ENCODE data around the gene CD72. TPM values are rescaled to one million over a fixed set of nuclear protein-coding genes. Genes with fewer than 3 reads are reported as not detected.
"Not testable (repeated sequence)": the region's sequence is repeated elsewhere in the genome, so short reads cannot be mapped to it uniquely, and the experiment has no call there.

CD72 gene
- total RNA-seq, 1 experiment from 2014 or later = 0.63 TPM

- in situ Hi-C loops (cut with HindIII; ENCODE audit: low pct_unique_long_range_greater_than_20kb, low sequenced_read_pairs) = no loop called here
- DNase-seq (ENCODE audit: low read depth, low spot score) = no peak
These were observed 12.7 kb downstream of the CD72 start for GRCh38 chr9:35605351-35606137.

DNA sequence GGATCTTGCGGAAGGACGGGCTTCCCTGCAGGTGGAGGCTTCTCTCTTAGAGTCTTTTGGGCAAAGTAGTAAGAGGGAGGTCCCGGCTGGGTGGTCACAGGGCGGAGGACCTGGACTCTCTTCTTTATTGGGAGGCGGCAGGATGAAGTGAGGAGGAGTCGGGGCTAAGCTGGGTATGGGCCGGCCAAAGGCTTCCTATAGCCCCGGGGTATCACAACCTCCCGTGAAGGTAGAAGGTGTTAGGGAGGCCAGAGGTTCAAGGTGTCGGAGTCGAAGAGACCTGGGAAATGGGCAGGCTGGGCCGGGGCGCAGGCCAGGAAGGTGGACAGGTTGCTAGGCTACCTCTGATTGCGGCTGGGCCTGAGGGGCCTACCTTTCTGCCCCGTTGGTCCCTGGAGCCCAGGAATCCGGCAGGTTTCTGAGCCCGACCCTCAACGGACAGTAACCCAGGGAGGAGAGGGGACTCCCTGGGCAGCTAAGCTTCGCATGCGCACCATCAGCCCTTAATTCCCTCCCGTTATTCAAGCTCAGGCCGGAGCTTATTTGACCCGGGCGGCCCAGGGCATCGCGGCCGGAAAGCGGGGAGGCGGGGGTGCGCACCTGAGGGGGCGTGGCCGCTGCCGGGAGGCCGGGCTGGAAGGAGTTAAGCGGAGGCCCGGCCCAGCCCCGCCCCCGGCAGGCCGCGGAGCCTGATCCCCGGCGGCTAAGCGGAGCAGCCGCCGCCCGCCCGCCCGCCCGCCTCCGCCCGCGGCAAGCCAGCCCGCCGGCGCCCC, 13.4 kb downstream of the CD72 start, which contains the start of gene TESK1:
TESK1 (plus strand) TSS at position 685 of the 773 bp plus-strand sequence. CDS start 358 bp downstream, outside the sequence.
- in situ Hi-C loops (cut with HindIII; ENCODE audit: low pct_unique_long_range_greater_than_20kb, low sequenced_read_pairs) = no loop called here
- DNase-seq (ENCODE audit: low read depth, low spot score) = peak; percentile 53

DNA sequence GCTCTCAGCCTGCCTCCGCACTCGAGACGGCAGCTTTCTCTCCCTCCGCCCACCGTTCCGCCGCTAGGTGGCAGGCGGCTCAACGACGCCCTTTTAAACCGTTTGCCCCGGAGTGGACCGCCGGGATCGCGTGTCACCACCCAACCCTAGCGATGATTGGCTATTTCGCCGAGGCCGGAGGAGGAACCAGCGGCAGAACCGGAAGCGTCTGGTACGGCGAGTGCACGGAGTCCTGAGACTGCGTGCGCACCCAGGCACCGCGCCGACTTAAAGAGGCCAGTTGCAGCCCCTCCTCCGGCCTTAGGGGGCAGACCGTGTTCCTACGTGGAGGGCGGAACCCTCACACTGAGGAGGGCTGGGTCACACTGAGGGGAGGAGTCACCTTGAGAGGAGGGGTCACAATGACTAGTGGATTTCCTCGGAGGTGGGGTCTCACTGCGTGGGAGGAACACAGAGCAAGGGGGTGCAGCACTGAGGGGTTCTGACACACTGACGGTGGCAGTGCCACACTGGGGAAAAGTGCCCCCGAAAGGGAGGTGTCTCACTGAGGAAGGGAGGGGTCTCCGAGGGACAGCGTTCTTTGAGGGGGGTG, 14.1 kb downstream of the CD72 start:
- DNase-seq (ENCODE audit: low read depth, low spot score) = peak; percentile 98
- in situ Hi-C loops (cut with HindIII; ENCODE audit: low pct_unique_long_range_greater_than_20kb, low sequenced_read_pairs) = no loop called here

- in situ Hi-C loops (cut with HindIII; ENCODE audit: low pct_unique_long_range_greater_than_20kb, low sequenced_read_pairs) = no loop called here
- DNase-seq (ENCODE audit: low read depth, low spot score) = no peak
These were observed 14.7 kb downstream of the CD72 start for GRCh38 chr9:35603506-35603985.

GRCh38 chr9:35599763-35600604, 18.2 kb downstream of the CD72 start:
- in situ Hi-C loops (cut with HindIII; ENCODE audit: low pct_unique_long_range_greater_than_20kb, low sequenced_read_pairs) = no loop called here
- peak; percentile 33 for DNase-seq (ENCODE audit: low read depth, low spot score)

DNA sequence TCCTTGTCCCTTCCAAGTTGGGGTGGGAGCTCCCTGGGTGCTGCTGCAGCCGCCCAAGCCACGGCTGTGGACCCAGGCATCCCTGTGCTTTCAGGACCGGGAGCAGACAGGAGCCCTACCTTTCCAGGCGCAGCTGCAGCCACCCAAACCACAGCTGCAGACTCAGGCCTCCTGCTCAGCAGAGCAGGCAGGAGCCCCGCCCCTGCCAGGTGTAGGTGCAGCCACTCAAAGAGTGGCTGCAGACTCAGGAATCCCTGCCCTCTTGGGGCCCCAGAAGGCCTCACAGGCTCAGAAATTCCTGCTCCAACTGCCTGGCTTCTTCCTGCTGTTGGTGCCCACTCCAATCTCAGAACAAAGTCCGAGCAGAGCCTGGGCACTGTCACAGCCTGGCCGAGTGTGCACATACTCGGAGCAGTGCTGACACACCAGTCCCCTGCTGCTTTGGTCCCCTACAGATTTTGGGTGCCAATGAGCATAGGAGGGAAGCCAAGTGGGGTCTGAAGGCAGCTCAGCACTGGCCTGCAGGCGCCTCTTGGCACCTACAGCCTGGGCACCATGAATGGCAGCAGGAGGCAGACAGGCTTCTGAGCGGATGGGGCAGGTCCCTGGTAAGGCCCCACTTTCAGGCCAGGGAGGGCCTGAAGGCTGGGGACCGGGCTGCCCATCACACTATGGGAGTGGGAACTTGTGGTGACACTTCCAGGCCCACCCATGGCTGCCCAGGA, 19.2 kb downstream of the CD72 start:
- in situ Hi-C loops (cut with HindIII; ENCODE audit: low pct_unique_long_range_greater_than_20kb, low sequenced_read_pairs) = no loop called here
- no peak for DNase-seq (ENCODE audit: low read depth, low spot score)

DNA sequence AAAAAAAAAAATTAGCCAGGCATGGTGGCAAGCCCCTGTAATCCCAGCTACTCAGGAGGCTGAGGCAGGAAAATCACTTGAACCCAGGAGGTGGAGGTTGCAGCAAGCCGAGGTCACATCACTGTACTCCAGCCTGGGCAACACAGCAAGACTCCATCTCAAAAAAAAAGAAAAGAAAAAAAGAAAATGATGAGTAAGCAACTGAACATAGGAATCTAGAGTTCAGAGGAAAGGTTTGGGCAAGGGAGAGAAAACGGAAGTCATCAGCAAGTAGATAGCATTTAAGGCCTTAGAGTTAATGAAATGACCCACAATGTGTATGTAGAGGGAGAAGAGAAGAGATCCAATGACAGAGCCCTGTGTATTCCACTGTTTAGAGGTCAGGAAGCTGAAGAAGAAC, 21.3 kb downstream of the CD72 start:
- DNase-seq (ENCODE audit: low read depth, low spot score); in situ Hi-C loops (cut with HindIII; ENCODE audit: low pct_unique_long_range_greater_than_20kb, low sequenced_read_pairs): not testable (repeated sequence)

DNA sequence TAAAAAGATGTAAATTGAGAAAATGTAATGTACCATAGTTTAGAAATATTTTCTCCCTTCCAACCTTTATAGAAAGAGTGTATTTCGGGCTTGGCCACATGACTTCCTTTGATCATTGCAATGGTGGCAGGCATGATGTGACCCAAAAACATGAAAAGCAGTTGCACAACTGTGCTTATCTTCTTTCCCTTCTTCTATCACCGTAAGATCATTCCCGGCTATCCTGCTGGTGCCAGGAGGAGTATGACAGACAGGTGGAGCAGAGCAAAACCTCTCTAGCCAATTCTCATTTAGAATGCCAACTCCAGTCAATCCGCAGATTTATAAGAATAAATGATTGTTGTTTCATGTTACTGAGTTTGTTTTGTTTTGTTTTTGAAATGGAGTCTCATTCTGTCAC, 23.7 kb downstream of the CD72 start:
- in situ Hi-C loops (cut with HindIII; ENCODE audit: low pct_unique_long_range_greater_than_20kb, low sequenced_read_pairs) = no loop called here
- DNase-seq (ENCODE audit: low read depth, low spot score) = no peak

DNA sequence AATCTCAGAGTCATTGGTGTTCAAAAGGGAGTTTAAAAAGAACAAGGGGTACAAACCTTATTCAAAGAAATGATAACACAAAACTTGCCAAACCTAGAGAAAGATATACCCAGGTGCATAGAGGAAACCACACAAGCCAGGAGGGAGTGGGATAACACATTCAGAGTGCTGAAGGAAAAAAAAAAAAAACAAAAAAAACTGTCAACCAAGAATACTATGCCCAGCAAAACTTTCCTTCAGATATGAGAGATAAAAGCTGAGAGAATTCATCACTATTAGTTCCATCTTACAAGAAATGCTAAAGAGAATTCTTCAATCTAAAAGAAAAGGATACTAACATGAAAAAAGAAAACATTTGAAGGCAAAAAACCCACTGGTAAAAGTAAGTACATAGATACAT, 24.6 kb downstream of the CD72 start:
- DNase-seq (ENCODE audit: low read depth, low spot score) = no peak
- in situ Hi-C loops (cut with HindIII; ENCODE audit: low pct_unique_long_range_greater_than_20kb, low sequenced_read_pairs) = no loop called here

DNA sequence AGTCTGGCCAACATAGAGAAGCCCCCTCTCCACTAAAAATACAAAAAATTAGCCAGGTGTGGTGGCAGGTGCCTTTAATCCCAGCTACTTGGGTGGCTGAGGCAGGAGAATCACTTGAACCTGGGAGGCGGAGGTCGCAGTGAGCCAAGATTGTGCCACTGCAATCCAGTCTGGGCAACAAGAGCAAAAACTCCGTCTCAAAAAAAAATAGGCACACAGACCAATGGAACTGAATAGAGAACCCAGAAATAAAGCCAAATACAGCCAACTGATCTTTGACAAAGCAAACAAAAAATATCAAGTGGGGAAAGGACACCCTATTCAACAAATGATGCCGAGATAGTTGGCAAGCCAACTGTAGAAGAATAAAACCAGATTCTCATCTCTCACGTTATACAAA, 29.7 kb downstream of the CD72 start:
- in situ Hi-C loops (cut with HindIII; ENCODE audit: low pct_unique_long_range_greater_than_20kb, low sequenced_read_pairs); DNase-seq (ENCODE audit: low read depth, low spot score): not testable (repeated sequence)

DNA sequence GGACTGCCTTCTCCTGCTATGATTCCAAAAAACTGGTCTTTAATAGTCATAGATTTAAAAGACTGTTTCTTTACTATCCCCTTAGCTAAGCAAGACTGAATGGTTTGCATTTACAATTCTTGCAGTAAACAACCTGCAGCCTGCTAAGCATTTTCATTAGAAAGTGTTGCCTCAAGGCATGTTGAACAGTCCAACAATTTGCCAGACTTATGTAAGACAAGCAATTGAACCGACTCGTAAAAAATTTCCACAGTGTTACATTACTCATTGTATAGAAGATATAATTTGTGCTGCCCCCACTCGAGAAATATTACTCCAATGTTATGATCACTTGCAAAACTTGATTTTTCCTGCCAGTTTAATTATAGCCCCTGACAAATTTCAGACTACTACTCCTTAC, 33.5 kb downstream of the CD72 start:
- in situ Hi-C loops (cut with HindIII; ENCODE audit: low pct_unique_long_range_greater_than_20kb, low sequenced_read_pairs); DNase-seq (ENCODE audit: low read depth, low spot score): not testable (repeated sequence)

- in situ Hi-C loops (cut with HindIII; ENCODE audit: low pct_unique_long_range_greater_than_20kb, low sequenced_read_pairs) = not testable (repeated sequence)
These were observed 34.7 kb downstream of the CD72 start for GRCh38 chr9:35583521-35583920.

GRCh38 chr9:35579659-35580227, 38.5 kb downstream of the CD72 start:
- in situ Hi-C loops (cut with HindIII; ENCODE audit: low pct_unique_long_range_greater_than_20kb, low sequenced_read_pairs); DNase-seq (ENCODE audit: low read depth, low spot score): not testable (repeated sequence)

More at GRCh38 chr9:35583521-35583920, 34.7 kb downstream of the CD72 start:
- DNase-seq (ENCODE audit: low read depth, low spot score) = not testable (repeated sequence)

GRCh38 chr9:35579130-35579529, 39.1 kb downstream of the CD72 start:
- in situ Hi-C loops (cut with HindIII; ENCODE audit: low pct_unique_long_range_greater_than_20kb, low sequenced_read_pairs) = no loop called here
- DNase-seq (ENCODE audit: low read depth, low spot score) = no peak

DNA sequence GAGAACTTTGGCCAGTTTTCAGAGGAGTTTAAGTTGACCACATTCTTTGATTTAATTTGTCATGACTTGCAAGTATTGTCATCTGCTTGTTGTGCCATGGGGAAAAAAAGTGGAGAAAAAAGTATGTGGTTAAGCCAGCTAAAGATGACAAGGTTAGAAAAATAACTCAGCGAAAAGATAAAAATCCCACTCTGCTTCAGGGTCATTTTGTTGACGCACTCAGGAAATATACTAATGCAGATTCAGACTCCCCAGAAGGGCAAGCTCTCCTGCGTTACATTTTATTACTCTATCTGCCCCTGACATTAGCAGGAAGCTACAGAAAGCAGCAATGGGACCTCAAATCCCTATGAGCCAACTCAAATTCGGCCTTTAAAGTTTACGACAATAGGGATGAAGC, 40.7 kb downstream of the CD72 start:
- in situ Hi-C loops (cut with HindIII; ENCODE audit: low pct_unique_long_range_greater_than_20kb, low sequenced_read_pairs) = no loop called here
- DNase-seq (ENCODE audit: low read depth, low spot score) = no peak

DNA sequence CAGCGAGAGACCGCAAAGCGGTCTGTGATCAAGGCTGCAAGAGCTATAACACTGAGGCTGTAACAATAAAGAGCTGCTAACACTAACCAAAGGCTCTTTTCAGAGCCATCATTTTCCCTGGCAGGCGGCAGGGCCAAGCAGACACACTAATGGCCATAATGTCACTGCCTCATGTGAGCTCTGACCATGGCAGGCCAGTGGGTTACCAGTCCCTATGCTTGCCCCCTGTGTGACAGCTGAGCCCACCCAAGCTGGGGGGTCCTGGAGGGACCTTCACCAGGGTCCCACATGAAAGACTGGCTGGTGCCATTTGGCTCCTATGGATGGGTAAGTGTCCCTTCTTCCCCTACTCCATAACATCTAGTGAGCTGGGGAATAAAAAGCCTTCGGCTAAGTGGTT, 42.7 kb downstream of the CD72 start:
- no peak for DNase-seq (ENCODE audit: low read depth, low spot score)
- in situ Hi-C loops (cut with HindIII; ENCODE audit: low pct_unique_long_range_greater_than_20kb, low sequenced_read_pairs) = no loop called here

Measured in SK-MEL-5 (cell line).